Neural progenitor cell (in vitro differentiated cells): ENCODE measurements around the gene MEG3. TPM values are rescaled to one million over a fixed set of nuclear protein-coding genes. Genes with fewer than 3 reads are reported as not detected.
A peak's percentile ranks its signal among the peaks of the same experiment; 100 is the strongest.

Experiments
- DNase-seq: peaks from one replicate; pipeline ENCODE4 v3.0.0-alpha.2; 2016; ENCODE audit warnings: low spot score
- H2AFZ ChIP-seq: fragments of 200-600 bp; sonication (generic); replicated peaks from 2 replicates; pipeline ENCODE4 v1.6.1; 2016; ENCODE audit warnings: antibody characterized with exemption
- H3F3A ChIP-seq: fragments of 200-600 bp; sonication (generic); 2 replicates; pipeline ENCODE4 v1.6.1; 2016; ENCODE audit warnings: antibody characterized with exemption, low read depth
- H3K27ac ChIP-seq: fragments of 200-600 bp; sonication (generic); 2 replicates; pipeline ENCODE4 v1.5.1; 2016; ENCODE audit warnings: mild to moderate bottlenecking
- H3K27me3 ChIP-seq: fragments of 200-600 bp; sonication (generic); 2 replicates; pipeline ENCODE4 v1.6.1; 2016; ENCODE audit warnings: mild to moderate bottlenecking, moderate library complexity
- H3K36me3 ChIP-seq: fragments of 200-600 bp; sonication (generic); 2 replicates; pipeline ENCODE4 v1.5.1; 2016
- H3K4me1 ChIP-seq: fragments of 200-600 bp; sonication (generic); 2 replicates; pipeline ENCODE4 v1.6.1; 2016; ENCODE audit warnings: mixed run types
- H3K4me2 ChIP-seq: fragments of 200-600 bp; sonication (generic); 2 replicates; pipeline ENCODE4 v1.6.1; 2016
- H3K4me3 ChIP-seq: fragments of 200-600 bp; sonication (generic); 2 replicates; pipeline ENCODE4 v1.5.1; 2016
- H3K79me2 ChIP-seq: fragments of 200-600 bp; sonication (generic); 2 replicates; pipeline ENCODE4 v1.6.1; 2016; ENCODE audit warnings: low read depth
- H3K9ac ChIP-seq: fragments of 200-600 bp; sonication (generic); 2 replicates; pipeline ENCODE4 v1.6.1; 2016
- H3K9me3 ChIP-seq: fragments of 200-600 bp; sonication (generic); 2 replicates; pipeline ENCODE4 v1.5.1; 2016; ENCODE audit warnings: low read depth
- H4K20me1 ChIP-seq: fragments of 200-600 bp; sonication (generic); 2 replicates; pipeline ENCODE4 v1.6.1; 2016; ENCODE audit warnings: low read depth
- H3K27ac Mint-ChIP-seq: 3 replicates; pipeline ENCODE4 v1.8.0; 2021; ENCODE audit warnings: mixed read lengths
- H3K27me3 Mint-ChIP-seq: 2 replicates; pipeline ENCODE4 v1.8.0; 2022; ENCODE audit warnings: low read depth, mild to moderate bottlenecking, inconsistent platforms, moderate library complexity, mixed read lengths; ENCODE audit not compliant: insufficient read depth
- H3K36me3 Mint-ChIP-seq: 3 replicates; pipeline ENCODE4 v1.8.0; 2021; ENCODE audit warnings: mixed read lengths
- H3K4me1 Mint-ChIP-seq: 3 replicates; pipeline ENCODE4 v1.8.0; 2021; ENCODE audit warnings: mixed read lengths
- H3K4me3 Mint-ChIP-seq: 3 replicates; pipeline ENCODE4 v1.8.0; 2021; ENCODE audit warnings: mild to moderate bottlenecking, moderate library complexity, mixed read lengths
- H3K9me3 Mint-ChIP-seq: 3 replicates; pipeline ENCODE4 v1.8.0; 2020; ENCODE audit warnings: mixed read lengths
- CTCF ChIP-seq: fragments of 200-600 bp; sonication (generic); IDR thresholded peaks from 2 replicates; pipeline ENCODE4 v1.5.1; 2017; ENCODE audit warnings: antibody characterized with exemption, mild to moderate bottlenecking
- EZH2 ChIP-seq: fragments of 200-600 bp; sonication (generic); IDR thresholded peaks from 2 replicates; pipeline ENCODE4 v1.6.1; 2017; ENCODE audit warnings: antibody characterized with exemption, mild to moderate bottlenecking, moderate library complexity
- EZH2phosphoT487 ChIP-seq: fragments of 200-600 bp; sonication (generic); IDR thresholded peaks from 2 replicates; pipeline ENCODE4 v1.6.1; 2017; ENCODE audit warnings: antibody characterized with exemption
- total RNA-seq: library from RNA; depleted of rRNA; stranded (reverse); fragments of >200 nt; gene quantifications from 2 replicates; pipeline ENCODE4 v1.2.3, GENCODE V29; 2015; ENCODE audit warnings: low replicate concordance

The MEG3 gene
- total RNA-seq, 1 donor from 2014 or later = 10.6 TPM

- Mint-ChIP-seq H3K4me1 (peaks cover 70% of the 10 kb centered on the region), H3K4me3 (no peak overlapping the region), H3K27ac (no peak overlapping the region), H3K27me3 (peaks cover 23% of the 10 kb centered on the region), H3K36me3 (no peaks in the 10 kb centered on the region), H3K9me3 (peaks cover 3% of the 10 kb centered on the region)
- peaks cover 67% of the 10 kb centered on the region for H3K4me1 ChIP-seq
- H3K4me3 ChIP-seq = no peak overlapping the region
- no peak for DNase-seq
- no peaks in the 10 kb centered on the region for H3K79me2 ChIP-seq
- TF ChIP-seq EZH2 (no peak), CTCF (no peak), EZH2phosphoT487 (no peak)
- no peak overlapping the region for H2AFZ ChIP-seq
- no peak overlapping the region for H3K4me2 ChIP-seq
- H3K36me3 ChIP-seq = no peaks in the 10 kb centered on the region
- no peak overlapping the region for H3K9ac ChIP-seq
- H3K9me3 ChIP-seq = no peaks in the 10 kb centered on the region
- no peaks in the 10 kb centered on the region for H3K27me3 ChIP-seq
- peaks cover 57% of the 10 kb centered on the region for H3F3A ChIP-seq
- no peaks in the 10 kb centered on the region for H4K20me1 ChIP-seq
- H3K27ac ChIP-seq = peak overlapping the region; percentile 21
Measured at GRCh38 chr14:100898465-100898864, 72.5 kb downstream of the MEG3 start.

- Histone ChIP-seq H3K4me2 (peak overlapping the region; percentile 47), H3K9me3 (no peaks in the 10 kb centered on the region), H3K27me3 (no peaks in the 10 kb centered on the region), H3K27ac (peak overlapping the region; percentile 32), H2AFZ (no peak overlapping the region), H3K79me2 (no peaks in the 10 kb centered on the region), H3K4me3 (no peak overlapping the region), H3K4me1 (peaks cover 75% of the 10 kb centered on the region), H3K36me3 (no peaks in the 10 kb centered on the region), H4K20me1 (no peaks in the 10 kb centered on the region), H3K9ac (no peak overlapping the region), H3F3A (peaks cover 60% of the 10 kb centered on the region)
- peaks cover 75% of the 10 kb centered on the region for H3K4me1 Mint-ChIP-seq
- peak overlapping the region; percentile 62 for H3K4me3 Mint-ChIP-seq
- DNase-seq = peak; percentile 11
- H3K27ac Mint-ChIP-seq = peak overlapping the region; percentile 63
- H3K27me3 Mint-ChIP-seq = peaks cover 27% of the 10 kb centered on the region
- H3K36me3 Mint-ChIP-seq = no peaks in the 10 kb centered on the region
- TF ChIP-seq CTCF (no peak), EZH2phosphoT487 (no peak), EZH2 (no peak)
- peaks cover 3% of the 10 kb centered on the region for H3K9me3 Mint-ChIP-seq
Measured at GRCh38 chr14:100898935-100899883, 73.3 kb downstream of the MEG3 start.

GRCh38 chr14:100899884-100900771, 74.2 kb downstream of the MEG3 start:
- TF ChIP-seq EZH2 (no peak), CTCF (no peak), EZH2phosphoT487 (no peak)
- Histone ChIP-seq H3K79me2 (no peaks in the 10 kb centered on the region), H3K27me3 (peaks cover 5% of the 10 kb centered on the region), H3F3A (peaks cover 65% of the 10 kb centered on the region), H4K20me1 (no peaks in the 10 kb centered on the region), H3K4me1 (peaks cover 80% of the 10 kb centered on the region), H3K4me3 (no peak overlapping the region), H3K36me3 (no peaks in the 10 kb centered on the region), H3K9ac (no peak overlapping the region), H3K9me3 (no peaks in the 10 kb centered on the region), H3K4me2 (peak overlapping the region; percentile 47), H3K27ac (peak overlapping the region; percentile 32), H2AFZ (no peak overlapping the region)
- peak overlapping the region; percentile 94 for H3K27ac Mint-ChIP-seq
- peaks cover 31% of the 10 kb centered on the region for H3K27me3 Mint-ChIP-seq
- H3K4me1 Mint-ChIP-seq = peaks cover 81% of the 10 kb centered on the region
- peak overlapping the region; percentile 79 for H3K4me3 Mint-ChIP-seq
- H3K9me3 Mint-ChIP-seq = peaks cover 3% of the 10 kb centered on the region
- DNase-seq = peak; percentile 77
- H3K36me3 Mint-ChIP-seq = no peaks in the 10 kb centered on the region
